GM12878 (cell line): Measurements from ENCODE around the gene DNASE1L3. TPM values are rescaled to one million over a fixed set of nuclear protein-coding genes. Genes with fewer than 3 reads are reported as not detected.

Source experiments
- ATAC-seq: fragments of 200-7000 bp; cut with Tn5 transposase; 3 replicates; pipeline ENCODE4 v1.9.1; 2020; ENCODE audit warnings: mild to moderate bottlenecking, moderate library complexity
- BruUV-seq: library from RNA; stranded (reverse); fragments of 400-500 nt; replicated peaks from 2 replicates; lab custom pipeline; 2021; lab: Mats Ljungman, UMichigan
- CTCF ChIA-PET: fragments of 300-600 bp; sonication (Branson Sonifier 250); formaldehyde crosslinking; extraction: SDS; loops from one replicate; lab custom pipeline; 2021; ENCODE audit warnings: inconsistent platforms; lab: Yijun Ruan, JAX
- POLR2A ChIA-PET: fragments of 350-600 bp; formaldehyde crosslinking; extraction: SDS; loops from one replicate; lab custom pipeline; 2021; ENCODE audit warnings: inconsistent platforms; lab: Charles Lee
- RAD21 ChIA-PET: fragments of 300-600 bp; sonication (Branson Sonifier 250); formaldehyde crosslinking; loops from one replicate; lab custom pipeline; 2023; ENCODE audit warnings: antibody characterized with exemption; ENCODE audit not compliant: unreplicated experiment; lab: Charles Lee
- SMC1A ChIA-PET: fragments of 300-600 bp; sonication (Branson Sonifier 250); formaldehyde crosslinking; loops from one replicate; lab custom pipeline; 2023; ENCODE audit not compliant: unreplicated experiment, uncharacterized antibody; lab: Charles Lee
- DNase-seq: peaks from one replicate; pipeline ENCODE4 v3.0.0-alpha.2; 2011; ENCODE audit warnings: low read depth, low spot score
- FAIRE-seq: peaks from 3 replicates; lab custom pipeline; 2011; peaks lifted over from hg19 to GRCh38; lab: Jason Lieb, UNC
- H2AFZ ChIP-seq: 2 replicates; pipeline ENCODE4 v1.6.0; 2011; ENCODE audit warnings: low read depth, low read length, control low read depth; ENCODE audit not compliant: control insufficient read depth
- H3K27ac ChIP-seq: 2 replicates; pipeline ENCODE4 v1.5.1; 2011; ENCODE audit warnings: control low read depth; ENCODE audit not compliant: control insufficient read depth, insufficient read depth
- H3K27me3 ChIP-seq, 2 experiments: replicated peaks in 1 of 2; 2 replicates each; pipeline versions ENCODE4 v1.6.0 to v1.6.1; 2011; ENCODE audit warnings: low read length in 1 of 2; ENCODE audit not compliant: control insufficient read depth in 2 of 2, insufficient read depth in 2 of 2
- H3K36me3 ChIP-seq, 2 experiments: 2 replicates each; pipeline ENCODE4 v1.5.1; 2011; ENCODE audit warnings: low read length in 1 of 2; ENCODE audit not compliant: control insufficient read depth in 2 of 2, insufficient read depth in 2 of 2
- H3K4me1 ChIP-seq: 2 replicates; pipeline ENCODE4 v1.6.1; 2011; ENCODE audit warnings: mild to moderate bottlenecking, low read length, moderate library complexity, mixed read lengths; ENCODE audit not compliant: control insufficient read depth, insufficient read depth
- H3K4me2 ChIP-seq: 2 replicates; pipeline ENCODE4 v1.6.0; 2011; ENCODE audit warnings: control low read depth; ENCODE audit not compliant: control insufficient read depth, insufficient read depth
- H3K4me3 ChIP-seq: fragments of 200-600 bp; sonication (generic); 2 replicates; pipeline ENCODE4 v1.5.1; 2016
- H3K79me2 ChIP-seq: 2 replicates; pipeline ENCODE4 v1.6.0; 2011; ENCODE audit warnings: low read length; ENCODE audit not compliant: control insufficient read depth, insufficient read depth
- H3K9ac ChIP-seq: 2 replicates; pipeline ENCODE4 v1.8.0; 2011; ENCODE audit warnings: low read length, control low read depth, mixed read lengths; ENCODE audit not compliant: control insufficient read depth, insufficient read depth
- H3K9me3 ChIP-seq: replicated peaks from 3 replicates; pipeline ENCODE4 v1.5.1; 2011; ENCODE audit warnings: mild to moderate bottlenecking, low read length; ENCODE audit not compliant: control insufficient read depth, insufficient read depth
- H4K20me1 ChIP-seq: 2 replicates; pipeline ENCODE4 v1.6.0; 2011; ENCODE audit not compliant: control insufficient read depth, insufficient read depth
- ASH2L ChIP-seq: fragments of 300-600, 200-600 bp; sonication (generic); IDR thresholded peaks from 2 replicates; pipeline ENCODE4 v1.6.1; 2017; ENCODE audit warnings: low read depth, mild to moderate bottlenecking, borderline replicate concordance
- CREM ChIP-seq: IDR thresholded peaks from 2 replicates; pipeline ENCODE4 v1.6.1; 2014; ENCODE audit warnings: antibody characterized with exemption, low read depth
- GATAD2B ChIP-seq: fragments of 450-650 bp; conservative IDR thresholded peaks from 2 replicates; pipeline ENCODE4 v1.6.1; 2017; ENCODE audit warnings: low read depth, mild to moderate bottlenecking, moderate library complexity
- IKZF2 ChIP-seq, 2 experiments: fragments of 450-650 bp; IDR thresholded peaks; 2 replicates each; pipeline ENCODE4 v1.6.1; 2017; ENCODE audit warnings: mild to moderate bottlenecking in 2 of 2, moderate library complexity in 2 of 2
- KAT2A ChIP-seq: conservative IDR thresholded peaks from 2 replicates; pipeline ENCODE4 v1.6.1; 2011; ENCODE audit warnings: low read depth, low read length; ENCODE audit not compliant: control insufficient read depth
- MLLT1 ChIP-seq: fragments of 450-650 bp; IDR thresholded peaks from 2 replicates; pipeline ENCODE4 v1.6.1; 2016; ENCODE audit warnings: mild to moderate bottlenecking
- MTA2 ChIP-seq: fragments of 450-650 bp; IDR thresholded peaks from 2 replicates; pipeline ENCODE4 v1.6.1; 2016; ENCODE audit warnings: low read depth, mild to moderate bottlenecking, moderate library complexity
- MYC ChIP-seq: IDR thresholded peaks from 2 replicates; pipeline ENCODE4 v1.6.1; 2011; ENCODE audit warnings: mild to moderate bottlenecking, low read length, moderate library complexity, inconsistent platforms; ENCODE audit not compliant: insufficient read depth, insufficient replicate concordance, insufficient read length, severe bottlenecking
- POLR2AphosphoS2 ChIP-seq: IDR thresholded peaks from 2 replicates; pipeline ENCODE4 v1.6.1; 2011; ENCODE audit warnings: low read depth, mild to moderate bottlenecking, low read length, improper control_type of control experiment, moderate library complexity
- RUNX3 ChIP-seq: IDR thresholded peaks from 2 replicates; pipeline ENCODE4 v1.6.1; 2012; ENCODE audit warnings: low read length, inconsistent platforms
- SIX5 ChIP-seq: IDR thresholded peaks from 2 replicates; pipeline ENCODE4 v1.6.1; 2011; ENCODE audit warnings: mild to moderate bottlenecking, low read depth, low read length, moderate library complexity; ENCODE audit not compliant: severe bottlenecking
- SMC3 ChIP-seq: IDR thresholded peaks from 2 replicates; pipeline ENCODE4 v1.6.1; 2011; ENCODE audit warnings: low read length, improper control_type of control experiment, borderline replicate concordance
- WGBS: methylation state at CpG from one replicate; pipeline ENCODE4 v1.1.6; 2016; ENCODE audit warnings: low lambda C conversion rate; ENCODE audit not compliant: insufficient replicate concordance, insufficient coverage; ENCODE audit errors: missing lambda C conversion rate; 5-methylcytosine and 5-hydroxymethylcytosine counted together
- in situ Hi-C: fragments of 300-500 bp; cut with MboI; formaldehyde crosslinking; loops from 9 replicates; pipeline ENCODE4 v1.14.3; 2018; ENCODE audit warnings: mixed read lengths
- intact Hi-C: fragments of 100-400 bp; cut with micrococcal nuclease; formaldehyde crosslinking; loops from one replicate; pipeline ENCODE4 v1.14.2; 2022; ENCODE audit not compliant: unreplicated experiment
- polyA plus RNA-seq, 11 experiments: library from polyadenylated mRNA; depleted of rRNA in 4 of 11; unstranded in 6 of 11; stranded (reverse) in 5 of 11; fragments of >200 nt; fragmentation: Nextera tagmentation in 4 of 11; fragmentation: Illumina TruSeq in 1 of 11; extraction: Ambion mirVana in 4 of 11; extraction: Trizol in 1 of 11; gene quantifications; 1 replicate in 1 of 11; 2 replicates in 10 of 11; pipeline versions ENCODE4 v1.2.1 to v1.2.3, GENCODE V29; 2011 to 2016; ENCODE audit warnings: inconsistent platforms in 2 of 11, missing spikeins in 2 of 11, low read depth in 1 of 11
- total RNA-seq, 4 experiments: library from RNA; depleted of rRNA in 3 of 4; stranded (reverse); fragments of >200 nt in 3 of 4; fragmentation: Illumina TruSeq in 1 of 4; extraction: Trizol in 1 of 4; gene quantifications; 2 replicates each; pipeline versions ENCODE4 v1.2.1 to v1.2.3, GENCODE V29; 2013 to 2021

The DNASE1L3 gene
- total and polyA plus RNA-seq, 10 of the 15 experiments (the other 5 are each of a cell fraction or from before 2014, with no cell fraction given) = 3.2 to 72.1 (median 6.3) TPM

GRCh38 chr3:58251631-58252035 is 40.9 kb upstream of the DNASE1L3 start:
- ChIA-PET RAD21 (interaction anchor here (0.9 kb wide), 1 partner anchor 17 kb away, joined by 4 read pairs; no protein-coding TSS in a partner anchor), SMC1A (interaction anchor here (2.5 to 3.4 kb wide), 2 partner anchors 12 to 63 kb away, joined by 7 to 16 read pairs; partner anchors contain the start of gene ABHD6), CTCF (interaction anchor here (0.7 to 2.6 kb wide), 2 partner anchors 13 to 66 kb away, joined by 4 to 8 read pairs; partner anchors contain the start of gene ABHD6), POLR2A (no interaction called here)
- in situ Hi-C loops (no loop called here), intact Hi-C loops (no loop called here)
- no peak for TF ChIP-seq MYC
- TF ChIP-seq SMC3 = no peak
- no peak for TF ChIP-seq GATAD2B
- 98% methylated on average over 3 of the region's 3 CpGs for WGBS
- FAIRE-seq (no peak), ATAC-seq (no peak), DNase-seq (no peak)
- Histone ChIP-seq H3K9ac (no peak overlapping the region), H3K4me1 (peaks cover 9% of the 10 kb centered on the region), H4K20me1 (no peaks in the 10 kb centered on the region), H3K4me2 (no peak overlapping the region), H3K4me3 (no peak overlapping the region), H3K36me3 (no peaks in the 10 kb centered on the region; a peak in 1 of 4 replicates), H3K27ac (no peak overlapping the region), H2AFZ (no peak overlapping the region), H3K9me3 (no peaks in the 10 kb centered on the region), H3K79me2 (no peaks in the 10 kb centered on the region), H3K27me3 (no peaks in the 10 kb centered on the region)
- BruUV-seq = no TSS peak

GRCh38 chr3:58250093-58250707 is 39.4 kb upstream of the DNASE1L3 start:
- ChIA-PET POLR2A (interaction anchor here (0.8 to 1.3 kb wide), 4 partner anchors 14 to 54 kb away, joined by 3 to 6 read pairs (median 4); no protein-coding TSS in a partner anchor), CTCF (interaction anchor here (0.8 to 2.6 kb wide), 6 partner anchors 10 to 56 kb away, joined by 3 to 8 read pairs (median 4); partner anchors contain the start of genes ABHD6, HTD2 and RPP14), RAD21 (interaction anchor here (0.6 to 1.7 kb wide), 6 partner anchors 12 to 1553 kb away, joined by 3 to 7 read pairs (median 4); partner anchors contain the start of gene ABHD6), SMC1A (interaction anchor here (0.7 to 3.4 kb wide), 7 partner anchors 11 to 62 kb away, joined by 3 to 16 read pairs (median 4); partner anchors contain the start of gene ABHD6)
- no peaks in the 10 kb centered on the region for H3K79me2 ChIP-seq
- TF ChIP-seq IKZF2 (IDR thresholded peaks at IDR 0.05) (no peak), ASH2L (no peak), KAT2A (no peak), RUNX3 (no peak), POLR2AphosphoS2 (no peak), MYC (no peak), MTA2 (no peak), MLLT1 (no peak), CREM (no peak), SIX5 (no peak)
- H3K36me3 ChIP-seq = no peaks in the 10 kb centered on the region; a peak in 1 of 4 replicates
- no peak overlapping the region for H3K4me3 ChIP-seq
- WGBS = 81% methylated on average over 8 of the region's 8 CpGs
- no peak overlapping the region for H3K9ac ChIP-seq
- no peak overlapping the region for H3K27ac ChIP-seq
- in situ Hi-C loops = no loop called here
- DNase-seq (no peak), ATAC-seq (no peak), FAIRE-seq (no peak)
- H3K4me2 ChIP-seq = no peak overlapping the region
- no peaks in the 10 kb centered on the region for H3K27me3 ChIP-seq
- H3K9me3 ChIP-seq = no peaks in the 10 kb centered on the region
- no peaks in the 10 kb centered on the region for H4K20me1 ChIP-seq
- H2AFZ ChIP-seq = no peak overlapping the region
- H3K4me1 ChIP-seq = peaks cover 9% of the 10 kb centered on the region
- intact Hi-C loops = no loop called here
- no TSS peak for BruUV-seq
